HepG2 (cell line): Measurements from ENCODE around the gene TREML4. TPM values are rescaled to one million over a fixed set of nuclear protein-coding genes. Genes with fewer than 3 reads are reported as not detected.

Experiments used
- ATAC-seq: fragments of 200-7000 bp; cut with Tn5 transposase; 3 replicates; pipeline ENCODE4 v1.9.1; 2020; ENCODE audit warnings: mild to moderate bottlenecking, moderate library complexity
- BruUV-seq: library from RNA; stranded (reverse); fragments of 400-500 nt; replicated peaks from 2 replicates; lab custom pipeline; 2021; lab: Mats Ljungman, UMichigan
- CTCF ChIA-PET: fragments of 300-600 bp; formaldehyde crosslinking; extraction: SDS; loops from one replicate; lab custom pipeline; 2021; ENCODE audit warnings: low total read pairs, inconsistent platforms, low intra/inter-chr PET ratio; lab: Yijun Ruan, JAX
- POLR2A ChIA-PET: fragments of 350-600 bp; sonication (Branson Sonifier 250); formaldehyde crosslinking; loops from one replicate; lab custom pipeline; 2020; ENCODE audit warnings: antibody characterized with exemption, inconsistent platforms; lab: Yijun Ruan, JAX
- DNase-seq: peaks from one replicate; pipeline ENCODE4 v3.0.0-alpha.2; 2015; ENCODE audit warnings: low spot score
- FAIRE-seq: peaks from 3 replicates; lab custom pipeline; 2011; peaks lifted over from hg19 to GRCh38; lab: Jason Lieb, UNC
- H2AFZ ChIP-seq: one replicate; pipeline ENCODE4 v1.6.1; 2011; ENCODE audit warnings: low read length, inconsistent platforms
- H3K27ac ChIP-seq: fragments of 300-600 bp; 3 replicates; pipeline ENCODE4 v1.8.0; 2011; ENCODE audit warnings: mixed run types, mild to moderate bottlenecking, mixed read lengths, low read length, inconsistent platforms; ENCODE audit not compliant: insufficient read depth; ENCODE audit errors: extremely low read length
- H3K27me3 ChIP-seq, 2 experiments: fragments of 200-600 bp in 1 of 2; 2 replicates in 1 of 2; 3 replicates in 1 of 2; pipeline versions ENCODE4 v1.6.0 to v1.8.0; 2011; ENCODE audit warnings: low read length in 2 of 2, mild to moderate bottlenecking in 2 of 2, moderate library complexity in 2 of 2, inconsistent platforms in 1 of 2; ENCODE audit not compliant: insufficient read depth in 2 of 2, control insufficient read depth in 1 of 2
- H3K36me3 ChIP-seq, 2 experiments: fragments of 200-600 bp in 1 of 2; replicated peaks in 1 of 2; 2 replicates in 1 of 2; 3 replicates in 1 of 2; pipeline versions ENCODE4 v1.5.1 to v1.8.0; 2011; ENCODE audit warnings: low read length in 2 of 2, inconsistent platforms in 1 of 2; ENCODE audit not compliant: insufficient read depth in 2 of 2, control insufficient read depth in 1 of 2
- H3K4me1 ChIP-seq: 2 replicates; pipeline ENCODE4 v1.5.1; 2012; ENCODE audit warnings: low read length, inconsistent platforms; ENCODE audit not compliant: insufficient read depth
- H3K4me2 ChIP-seq: 2 replicates; pipeline ENCODE4 v1.6.0; 2011; ENCODE audit warnings: low read depth, low read length, inconsistent platforms
- H3K4me3 ChIP-seq, 3 experiments: fragments of 200-600 bp in 1 of 3; sonication (generic), shearing (Covaris generic) in 1 of 3; replicated peaks in 1 of 3; 2 replicates each; pipeline ENCODE4 v1.5.1; 2011 to 2016; ENCODE audit warnings: low read length in 3 of 3, inconsistent platforms in 2 of 3, low read depth in 2 of 3, mild to moderate bottlenecking in 2 of 3, control low read depth in 1 of 3, mixed read lengths in 1 of 3; ENCODE audit not compliant: insufficient read depth in 1 of 3
- H3K79me2 ChIP-seq: one replicate; pipeline ENCODE4 v1.6.1; 2011; ENCODE audit warnings: low read length, inconsistent platforms; ENCODE audit not compliant: insufficient read depth
- H3K9ac ChIP-seq: 2 replicates; pipeline ENCODE4 v1.6.0; 2011; ENCODE audit warnings: mild to moderate bottlenecking, low read depth, low read length, inconsistent platforms; ENCODE audit not compliant: insufficient read depth
- H3K9me3 ChIP-seq: 2 replicates; pipeline ENCODE4 v1.5.1; 2012; ENCODE audit warnings: mild to moderate bottlenecking, low read length
- H4K20me1 ChIP-seq: 2 replicates; pipeline ENCODE4 v1.6.0; 2011; ENCODE audit warnings: inconsistent platforms, mild to moderate bottlenecking, low read length, moderate library complexity; ENCODE audit not compliant: insufficient read depth
- ATM ChIP-seq: fragments of 450-650 bp; IDR thresholded peaks from 2 replicates; pipeline ENCODE4 v1.7.1; 2017; ENCODE audit warnings: mild to moderate bottlenecking, borderline replicate concordance
- CREB1 ChIP-seq, 2 experiments: fragments of 450-650 bp in 1 of 2; IDR thresholded peaks; 2 replicates each; pipeline ENCODE4 v1.6.1; 2016 to 2017; ENCODE audit warnings: control low read depth in 1 of 2, mild to moderate bottlenecking in 1 of 2, missing compliant biosample characterization in 1 of 2, missing genetic modification characterization in 1 of 2
- IKZF4 ChIP-seq: sonication (generic); formaldehyde crosslinking; IDR thresholded peaks from 2 replicates; pipeline ENCODE4 v1.5.1; 2020; ENCODE audit warnings: borderline replicate concordance, mild to moderate bottlenecking, low read depth, missing genetic modification reagents; ENCODE audit errors: not compliant biosample characterization
- KLF6 ChIP-seq: IDR thresholded peaks from 2 replicates; pipeline ENCODE4 v1.8.0; 2016; ENCODE audit warnings: missing biosample characterization, missing genetic modification reagents
- MLX ChIP-seq: IDR thresholded peaks from 2 replicates; pipeline ENCODE4 v1.6.1; 2016
- XBP1 ChIP-seq: sonication (generic); formaldehyde crosslinking; IDR thresholded peaks from 2 replicates; pipeline ENCODE4 v1.5.0; 2020; ENCODE audit warnings: missing genetic modification reagents
- ZFP41 ChIP-seq: sonication (generic); formaldehyde crosslinking; IDR thresholded peaks from 2 replicates; pipeline ENCODE4 v1.4.0; 2020; ENCODE audit warnings: mild to moderate bottlenecking, missing genetic modification reagents, borderline replicate concordance
- ZIK1 ChIP-seq: sonication (generic); formaldehyde crosslinking; IDR thresholded peaks from 2 replicates; pipeline ENCODE4 v1.5.0; 2020; ENCODE audit warnings: mild to moderate bottlenecking, low read depth, missing genetic modification reagents, borderline replicate concordance
- ZNF33B ChIP-seq: sonication (generic); formaldehyde crosslinking; IDR thresholded peaks from 2 replicates; pipeline ENCODE4 v1.5.1; 2020; ENCODE audit warnings: mild to moderate bottlenecking, missing genetic modification reagents
- ZNF350 ChIP-seq: sonication (generic); formaldehyde crosslinking; IDR thresholded peaks from 2 replicates; pipeline ENCODE4 v1.4.0; 2020; ENCODE audit warnings: mild to moderate bottlenecking, low read depth, missing genetic modification reagents, borderline replicate concordance
- ZNF639 ChIP-seq: conservative IDR thresholded peaks from 2 replicates; pipeline ENCODE4 v1.6.1; 2018; ENCODE audit warnings: missing genetic modification reagents
- WGBS: methylation state at CpG from one replicate; pipeline ENCODE4 v1.1.6; 2017; ENCODE audit warnings: low lambda C conversion rate; 5-methylcytosine and 5-hydroxymethylcytosine counted together
- in situ Hi-C: cut with HindIII; loops from 2 replicates; pipeline ENCODE4 v1.10.0; 2017; ENCODE audit warnings: low pct_unique_long_range_greater_than_20kb; ENCODE audit not compliant: extremely low pct_ligation_motif_present
- intact Hi-C: fragments of 100-400 bp; cut with micrococcal nuclease; formaldehyde crosslinking; loops from one replicate; pipeline ENCODE4 v1.10.0; 2022; ENCODE audit not compliant: unreplicated experiment
- polyA plus RNA-seq, 8 experiments: library from polyadenylated mRNA; depleted of rRNA in 3 of 8; stranded (reverse) in 7 of 8; unstranded in 1 of 8; fragments of >200 nt; fragmentation: Illumina TruSeq in 4 of 8; extraction: Trizol in 4 of 8; gene quantifications; 2 replicates each; pipeline versions ENCODE4 v1.2.1 to v1.2.3, GENCODE V29; 2011 to 2016; ENCODE audit warnings: low read depth in 4 of 8, missing spikeins in 1 of 8, mixed read lengths in 1 of 8; ENCODE audit not compliant: insufficient read depth in 1 of 8
- total RNA-seq, 5 experiments: library from RNA; depleted of rRNA; stranded (reverse); fragments of >200 nt; fragmentation: Illumina TruSeq; extraction: Trizol; gene quantifications; 2 replicates each; pipeline ENCODE4 v1.2.3, GENCODE V29; 2016; ENCODE audit warnings: low read depth in 1 of 5
- TF ChIP-seq, protein P1 (sequence below): IDR thresholded peaks from 2 replicates; pipeline ENCODE4 v1.6.1; 2016; ENCODE audit warnings: low read depth

Gene TREML4
- total and polyA plus RNA-seq, 2 of the 13 experiments (the other 11 are each of a cell fraction or from before 2014, with no cell fraction given), result not detected

DNA sequence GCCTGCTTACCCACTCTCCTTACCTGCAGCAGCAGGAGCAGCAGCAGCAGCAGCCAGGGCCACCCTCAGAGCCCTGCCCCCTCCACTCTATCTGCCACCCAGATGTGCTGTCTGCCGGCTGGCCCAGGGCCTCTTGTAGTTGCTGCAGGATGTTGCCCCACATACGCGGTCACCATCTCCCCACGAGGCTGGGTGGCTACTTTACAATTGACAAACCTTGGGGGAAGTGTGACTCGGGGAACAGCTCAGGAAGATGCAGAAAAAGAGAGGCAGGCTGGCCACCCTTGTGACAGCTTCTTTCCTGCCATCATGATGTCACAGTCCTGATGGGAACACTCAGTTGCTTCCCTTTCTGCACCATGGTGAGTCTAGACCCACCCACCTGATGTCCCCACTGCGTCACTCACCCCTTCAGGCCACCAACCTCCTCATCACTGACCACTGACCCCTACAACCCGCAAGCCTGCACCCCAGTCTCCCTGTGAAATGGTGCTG lies 43.8 kb downstream of the TREML4 start:
- Histone ChIP-seq H3K4me3 (no peak overlapping the region), H3K4me1 (no peaks in the 10 kb centered on the region)
- TF ChIP-seq MLX (CRISPR knock-in tag), result no peak
- peak; percentile 69 for TF ChIP-seq CREB1 (IDR thresholded peaks at IDR 0.05)
- TF ChIP-seq CREB1 (CRISPR knock-in tag; IDR thresholded peaks at IDR 0.05), result no peak
- no peak for TF ChIP-seq ZIK1
- no peak for TF ChIP-seq ZFP41 (CRISPR knock-in tag)
- TF ChIP-seq, all 625 proteins: peak for 1
- Histone ChIP-seq H3K27ac (no peak overlapping the region), H3K9ac (no peak overlapping the region), H2AFZ (no peak overlapping the region), H3K79me2 (no peaks in the 10 kb centered on the region), H3K9me3 (no peaks in the 10 kb centered on the region), H3K36me3 (no peaks in the 10 kb centered on the region), H3K27me3 (peaks cover 3 to 49% of the 10 kb centered on the region in 2 experiments; a peak in 4 of 5 replicates), H3K4me2 (no peak overlapping the region), H4K20me1 (no peaks in the 10 kb centered on the region)
- DNase-seq (no peak), ATAC-seq (no peak), FAIRE-seq (no peak)
- 2% methylated on average over 7 of the region's 7 CpGs for WGBS
- BruUV-seq, result no TSS peak
- in situ Hi-C loops (no loop called here), intact Hi-C loops (no loop called here)
- CTCF ChIA-PET, result no interaction called here
- POLR2A ChIA-PET, result no interaction called here

DNA sequence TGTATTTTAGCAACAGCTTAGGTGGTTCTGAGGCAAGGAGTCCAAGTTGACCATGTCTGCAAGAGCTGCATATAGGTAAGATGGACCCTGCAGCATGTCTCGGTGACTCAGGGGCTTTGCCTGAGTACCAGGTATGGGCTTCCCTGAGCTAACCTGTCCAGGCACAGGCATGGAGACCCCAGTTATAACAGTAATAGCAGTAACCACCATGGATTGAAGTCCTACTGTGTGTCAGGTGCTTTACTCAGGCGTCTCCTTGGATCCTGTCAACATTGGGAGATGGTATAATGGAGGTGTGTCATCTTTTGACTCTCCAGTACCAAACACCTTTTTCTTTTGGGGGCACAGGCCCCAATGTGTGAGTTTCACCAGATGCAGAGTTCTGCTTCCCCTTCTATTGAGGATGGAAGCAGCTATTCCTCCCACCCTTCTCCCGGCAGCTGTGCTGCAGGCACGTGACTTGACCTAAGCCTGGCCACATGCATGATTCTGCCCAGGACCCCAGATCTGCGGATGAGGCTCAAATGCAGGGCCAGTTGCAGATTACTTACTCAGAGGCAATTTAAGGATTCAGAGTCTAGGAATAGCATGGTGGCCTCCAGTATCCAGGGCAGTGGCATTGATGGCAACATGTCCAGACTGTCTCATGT lies 44.6 kb downstream of the TREML4 start:
- DNase-seq (no peak), ATAC-seq (no peak), FAIRE-seq (no peak)
- Histone ChIP-seq H4K20me1 (no peaks in the 10 kb centered on the region), H3K79me2 (no peaks in the 10 kb centered on the region), H3K9me3 (no peaks in the 10 kb centered on the region), H3K27me3 (peaks cover 3 to 55% of the 10 kb centered on the region in 2 experiments; a peak in 4 of 5 replicates), H2AFZ (no peak overlapping the region), H3K9ac (no peak overlapping the region), H3K27ac (no peak overlapping the region), H3K4me2 (no peak overlapping the region), H3K4me3 (no peak overlapping the region), H3K4me1 (no peaks in the 10 kb centered on the region), H3K36me3 (no peaks in the 10 kb centered on the region)
- BruUV-seq, result no TSS peak
- intact Hi-C loops (no loop called here), in situ Hi-C loops (no loop called here)
- ChIA-PET CTCF (no interaction called here), POLR2A (no interaction called here)
- WGBS, result 16% methylated on average over 4 of the region's 5 CpGs
- no peak for TF ChIP-seq ZNF33B (CRISPR knock-in tag)
- TF ChIP-seq, protein P1, sequence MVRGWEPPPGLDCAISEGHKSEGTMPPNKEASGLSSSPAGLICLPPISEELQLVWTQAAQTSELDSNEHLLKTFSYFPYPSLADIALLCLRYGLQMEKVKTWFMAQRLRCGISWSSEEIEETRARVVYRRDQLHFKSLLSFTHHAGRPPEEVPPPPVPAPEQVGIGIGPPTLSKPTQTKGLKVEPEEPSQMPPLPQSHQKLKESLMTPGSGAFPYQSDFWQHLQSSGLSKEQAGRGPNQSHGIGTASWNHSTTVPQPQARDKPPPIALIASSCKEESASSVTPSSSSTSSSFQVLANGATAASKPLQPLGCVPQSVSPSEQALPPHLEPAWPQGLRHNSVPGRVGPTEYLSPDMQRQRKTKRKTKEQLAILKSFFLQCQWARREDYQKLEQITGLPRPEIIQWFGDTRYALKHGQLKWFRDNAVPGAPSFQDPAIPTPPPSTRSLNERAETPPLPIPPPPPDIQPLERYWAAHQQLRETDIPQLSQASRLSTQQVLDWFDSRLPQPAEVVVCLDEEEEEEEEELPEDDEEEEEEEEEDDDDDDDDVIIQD, result no peak
- TF ChIP-seq ZNF350, result no peak
- TF ChIP-seq XBP1 (CRISPR knock-in tag), result no peak
- no peak for TF ChIP-seq ATM
- TF ChIP-seq KLF6 (CRISPR knock-in tag), result no peak
- no peak for TF ChIP-seq IKZF4 (CRISPR knock-in tag)
- TF ChIP-seq ZNF639 (CRISPR knock-in tag), result no peak
